B cell (primary cell): ENCODE results near the gene CAMTA1. TPM values are rescaled to one million over a fixed set of nuclear protein-coding genes. Genes with fewer than 3 reads are reported as not detected.

Source experiments
- ATAC-seq: fragments of 200-7000 bp; cut with Tn5 transposase; one replicate; pipeline ENCODE4 v1.10.0; 2021; ENCODE audit warnings: low read depth, mild to moderate bottlenecking, moderate number of reproducible peaks, moderate library complexity
- CTCF ChIA-PET: fragments of 350-600 bp; sonication (Branson Sonifier 250); formaldehyde crosslinking; loops from one replicate; lab custom pipeline; 2021; ENCODE audit warnings: antibody characterized with exemption, inconsistent platforms; lab: Charles Lee
- POLR2A ChIA-PET: fragments of 350-600 bp; sonication (Branson Sonifier 250); formaldehyde crosslinking; loops from one replicate; lab custom pipeline; 2021; ENCODE audit warnings: antibody characterized with exemption; lab: Charles Lee
- DNase-seq: peaks from one replicate; pipeline ENCODE4 v3.0.0; 2013
- H2AFZ ChIP-seq: 2 replicates; pipeline ENCODE4 v1.6.1; 2012; ENCODE audit warnings: mild to moderate bottlenecking, low read depth, low read length; ENCODE audit not compliant: insufficient read depth, poor library complexity, severe bottlenecking
- H3K27ac ChIP-seq, 2 donors: 1 replicate in 1 of 2; 2 replicates in 1 of 2; pipeline ENCODE4 v1.5.1; 2012 to 2013; ENCODE audit warnings: low read length in 2 of 2, mild to moderate bottlenecking in 2 of 2, moderate library complexity in 1 of 2
- H3K27me3 ChIP-seq, 4 experiments: fragments of 200-600 bp in 1 of 4; sonication (generic) in 1 of 4; replicated peaks in 1 of 4; 1 replicate in 2 of 4; 2 replicates in 2 of 4; pipeline versions ENCODE4 v1.6.1 to v1.7.0; 2013 to 2016; ENCODE audit warnings: low read length in 3 of 4, mild to moderate bottlenecking in 2 of 4, mixed read lengths in 1 of 4, moderate library complexity in 1 of 4; ENCODE audit not compliant: insufficient read depth in 4 of 4, control insufficient read depth in 3 of 4; ENCODE audit errors: control extremely low read depth in 1 of 4
- H3K36me3 ChIP-seq, 2 experiments: replicated peaks in 1 of 2; 1 replicate in 1 of 2; 2 replicates in 1 of 2; pipeline versions ENCODE4 v1.6.1 to v1.7.1; 2013; ENCODE audit warnings: low read length in 1 of 2; ENCODE audit not compliant: insufficient read depth in 2 of 2, control insufficient read depth in 1 of 2; ENCODE audit errors: control extremely low read depth in 1 of 2, extremely low read depth in 1 of 2
- H3K4me1 ChIP-seq, 2 donors: fragments of 200-600 bp in 1 of 2; sonication (generic) in 1 of 2; 1 replicate in 1 of 2; 2 replicates in 1 of 2; pipeline versions ENCODE4 v1.5.1 to v1.6.1; 2013 to 2017; ENCODE audit warnings: low read length in 2 of 2; ENCODE audit not compliant: control insufficient read depth in 2 of 2, insufficient read depth in 2 of 2
- H3K4me2 ChIP-seq: replicated peaks from 2 replicates; pipeline ENCODE3; 2012; ENCODE audit warnings: mild to moderate bottlenecking, low read depth, low read length; ENCODE audit not compliant: poor library complexity, severe bottlenecking
- H3K4me3 ChIP-seq, 5 experiments: fragments of 200-600 bp in 1 of 5; sonication (generic) in 1 of 5; 1 replicate in 3 of 5; 2 replicates in 2 of 5; pipeline versions ENCODE4 v1.5.1 to v1.7.0; 2011 to 2016; ENCODE audit warnings: low read length in 4 of 5, mild to moderate bottlenecking in 4 of 5, low read depth in 2 of 5, control low read depth in 1 of 5, moderate library complexity in 1 of 5; ENCODE audit not compliant: insufficient read depth in 1 of 5; ENCODE audit errors: control extremely low read depth in 1 of 5, extremely low read depth in 1 of 5
- H3K79me2 ChIP-seq: fragments of 200-600 bp; sonication (generic); one replicate; pipeline ENCODE4 v1.6.0; 2016; ENCODE audit warnings: low read length; ENCODE audit not compliant: control insufficient read depth, insufficient read depth
- H3K9ac ChIP-seq: fragments of 200-600 bp; sonication (generic); 2 replicates; pipeline ENCODE4 v1.6.1; 2017; ENCODE audit warnings: mild to moderate bottlenecking, low read length, moderate library complexity
- H3K9me3 ChIP-seq, 3 donors: one replicate each; pipeline versions ENCODE4 v1.6.1 to v1.7.1; 2013; ENCODE audit warnings: low read length in 2 of 3; ENCODE audit not compliant: control insufficient read depth in 2 of 3, insufficient read depth in 1 of 3; ENCODE audit errors: control extremely low read depth in 1 of 3
- H4K20me1 ChIP-seq: 2 replicates; pipeline ENCODE4 v1.6.0; 2012; ENCODE audit warnings: mild to moderate bottlenecking, low read length; ENCODE audit not compliant: insufficient read depth, control insufficient read depth, poor library complexity, severe bottlenecking
- H3K27ac Mint-ChIP-seq: one replicate; pipeline ENCODE4 v1.8.0; 2021; ENCODE audit warnings: mixed read lengths
- H3K27me3 Mint-ChIP-seq: one replicate; pipeline ENCODE4 v1.8.0; 2021; ENCODE audit warnings: mixed read lengths
- H3K4me1 Mint-ChIP-seq: one replicate; pipeline ENCODE4 v1.8.0; 2021; ENCODE audit warnings: mixed read lengths
- H3K4me3 Mint-ChIP-seq: one replicate; pipeline ENCODE4 v1.8.0; 2021; ENCODE audit warnings: mixed read lengths
- H3K9me3 Mint-ChIP-seq: one replicate; pipeline ENCODE4 v1.8.0; 2022; ENCODE audit warnings: mixed read lengths; ENCODE audit not compliant: insufficient read depth
- CTCF ChIP-seq: fragments of 200-600 bp; IDR thresholded peaks from one replicate; pipeline ENCODE4 v1.8.0; 2022; ENCODE audit warnings: antibody characterized with exemption, mild to moderate bottlenecking
- EZH2 ChIP-seq: IDR thresholded peaks from 2 replicates; pipeline ENCODE4 v1.6.1; 2012; ENCODE audit warnings: borderline replicate concordance, low read depth, mild to moderate bottlenecking, moderate library complexity, low read length; ENCODE audit not compliant: insufficient read depth, poor library complexity, severe bottlenecking
- WGBS: methylation state at CpG from one replicate; pipeline ENCODE4 v1.1.5; 2013; ENCODE audit warnings: missing lambda C conversion rate; ENCODE audit not compliant: insufficient coverage; 5-methylcytosine and 5-hydroxymethylcytosine counted together
- intact Hi-C: fragments of 100-400 bp; cut with micrococcal nuclease; formaldehyde crosslinking; loops from one replicate; pipeline ENCODE4 v1.10.0; 2022
- polyA plus RNA-seq: library from polyadenylated mRNA; depleted of rRNA; stranded (reverse); fragments of >200 nt; gene quantifications from 2 replicates; pipeline ENCODE4 v1.2.3, GENCODE V29; 2012
- total RNA-seq, 2 donors: library from RNA; stranded (reverse); fragments of 120-200 nt in 1 of 2; gene quantifications; 1 replicate in 1 of 2; 2 replicates in 1 of 2; pipeline versions ENCODE4 v1.2.3 to v1.2.4, GENCODE V29; 2013 to 2022

CAMTA1 gene
- total and polyA plus RNA-seq, 2 donors (not counting 1 experiment from before 2014, with no cell fraction given), result 42.2 to 45.7 TPM

GRCh38 chr1:7430047-7430608 is 644.9 kb downstream of the CAMTA1 start:
- Histone ChIP-seq H3K27ac (no peak overlapping the region), H3K4me2 (no peak overlapping the region), H3K79me2 (no peaks in the 10 kb centered on the region), H3K9ac (no peak overlapping the region), H4K20me1 (no peaks in the 10 kb centered on the region), H3K36me3 (no peaks in the 10 kb centered on the region), H2AFZ (no peak overlapping the region), H3K4me1 (no peaks in the 10 kb centered on the region), H3K27me3 (no peaks in the 10 kb centered on the region), H3K4me3 (no peak overlapping the region), H3K9me3 (peaks cover 0 to 18% (median 0%) of the 10 kb centered on the region in 3 donors)
- ChIA-PET CTCF (no interaction called here), POLR2A (no interaction called here)
- over 99% methylated on average over 6 of the region's 7 CpGs for WGBS
- no peak for DNase-seq
- H3K4me1 Mint-ChIP-seq, result no peaks in the 10 kb centered on the region
- H3K9me3 Mint-ChIP-seq, result peaks cover 4% of the 10 kb centered on the region
- H3K27ac Mint-ChIP-seq, result no peak overlapping the region
- H3K4me3 Mint-ChIP-seq, result no peak overlapping the region
- TF ChIP-seq EZH2 (no peak), CTCF (no peak)
- ATAC-seq, result no peak
- H3K27me3 Mint-ChIP-seq, result peaks cover 3% of the 10 kb centered on the region
- intact Hi-C loops, result no loop called here

GRCh38 chr1:7430691-7431090 is 645.4 kb downstream of the CAMTA1 start:
- ChIA-PET POLR2A (no interaction called here), CTCF (no interaction called here)
- Histone ChIP-seq H3K4me1 (no peaks in the 10 kb centered on the region), H3K4me3 (no peak overlapping the region), H2AFZ (no peak overlapping the region), H3K9me3 (peaks cover 0 to 18% (median 0%) of the 10 kb centered on the region in 3 donors), H3K4me2 (no peak overlapping the region), H3K9ac (no peak overlapping the region), H3K79me2 (no peaks in the 10 kb centered on the region), H3K36me3 (no peaks in the 10 kb centered on the region), H4K20me1 (no peaks in the 10 kb centered on the region), H3K27me3 (no peaks in the 10 kb centered on the region), H3K27ac (no peak overlapping the region)
- Mint-ChIP-seq H3K9me3 (peaks cover 4% of the 10 kb centered on the region), H3K4me1 (no peaks in the 10 kb centered on the region), H3K27ac (no peak overlapping the region), H3K27me3 (peaks cover 3% of the 10 kb centered on the region), H3K4me3 (no peak overlapping the region)
- no CpG with 5 or more reads among the region's 1 CpG for WGBS
- intact Hi-C loops, result no loop called here
- TF ChIP-seq CTCF (no peak), EZH2 (no peak)
- no peak for ATAC-seq
- no peak for DNase-seq
